ENCODE measurements around the gene POLRMT. TPM values are rescaled to one million over a fixed set of nuclear protein-coding genes. Genes with fewer than 3 reads are reported as not detected.
A peak's percentile ranks its signal among the peaks of the same experiment; 100 is the strongest.
"Not testable (repeated sequence)": the region's sequence is repeated elsewhere in the genome, so short reads cannot be mapped to it uniquely, and the experiment has no call there.

The POLRMT gene
- 30.4 and 40.5 TPM in 2 replicates for total RNA-seq (2014; rRNA removed; shearing (Covaris generic); ENCODE audit: low replicate concordance)

- peak; percentile 92 for DNase-seq (ENCODE audit: low read depth)
- in situ Hi-C loops (cut with HindIII; ENCODE audit: low pct_unique_long_range_greater_than_20kb, low sequenced_read_pairs) = no loop called here
These were observed at the start of gene POLRMT for GRCh38 chr19:633068-633785. Gene POLRMT (minus strand): TSS chr19:633537. CDS start chr19:633512, 25 bp downstream.

DNA sequence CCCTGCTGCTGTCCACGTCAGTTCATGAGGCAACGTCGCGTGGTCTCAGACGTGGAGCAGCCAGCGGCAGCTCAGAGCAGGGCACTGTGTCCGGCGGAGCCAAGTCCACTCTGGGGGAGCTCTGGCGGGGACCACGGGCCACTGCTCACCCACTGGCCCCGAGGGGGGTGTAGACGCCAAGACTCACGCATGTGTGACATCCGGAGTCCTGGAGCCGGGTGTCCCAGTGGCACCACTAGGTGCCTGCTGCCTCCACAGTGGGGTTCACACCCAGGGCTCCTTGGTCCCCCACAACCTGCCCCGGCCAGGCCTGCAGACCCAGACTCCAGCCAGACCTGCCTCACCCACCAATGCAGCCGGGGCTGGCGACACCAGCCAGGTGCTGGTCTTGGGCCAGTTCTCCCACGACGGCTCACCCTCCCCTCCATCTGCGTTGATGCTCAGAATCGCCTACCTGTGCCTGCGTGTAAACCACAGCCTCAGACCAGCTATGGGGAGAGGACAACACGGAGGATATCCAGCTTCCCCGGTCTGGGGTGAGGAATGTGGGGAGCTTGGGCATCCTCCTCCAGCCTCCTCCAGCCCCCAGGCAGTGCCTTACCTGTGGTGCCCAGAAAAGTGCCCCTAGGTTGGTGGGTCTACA lies 49.5 kb upstream of the POLRMT start:
- no peak for DNase-seq (ENCODE audit: low read depth)
- in situ Hi-C loops (cut with HindIII; ENCODE audit: low pct_unique_long_range_greater_than_20kb, low sequenced_read_pairs) = no loop called here

- in situ Hi-C loops (cut with HindIII; ENCODE audit: low pct_unique_long_range_greater_than_20kb, low sequenced_read_pairs) = no loop called here
- DNase-seq (ENCODE audit: low read depth) = no peak
These were observed 48.0 kb upstream of the POLRMT start for GRCh38 chr19:681029-682019.

DNA sequence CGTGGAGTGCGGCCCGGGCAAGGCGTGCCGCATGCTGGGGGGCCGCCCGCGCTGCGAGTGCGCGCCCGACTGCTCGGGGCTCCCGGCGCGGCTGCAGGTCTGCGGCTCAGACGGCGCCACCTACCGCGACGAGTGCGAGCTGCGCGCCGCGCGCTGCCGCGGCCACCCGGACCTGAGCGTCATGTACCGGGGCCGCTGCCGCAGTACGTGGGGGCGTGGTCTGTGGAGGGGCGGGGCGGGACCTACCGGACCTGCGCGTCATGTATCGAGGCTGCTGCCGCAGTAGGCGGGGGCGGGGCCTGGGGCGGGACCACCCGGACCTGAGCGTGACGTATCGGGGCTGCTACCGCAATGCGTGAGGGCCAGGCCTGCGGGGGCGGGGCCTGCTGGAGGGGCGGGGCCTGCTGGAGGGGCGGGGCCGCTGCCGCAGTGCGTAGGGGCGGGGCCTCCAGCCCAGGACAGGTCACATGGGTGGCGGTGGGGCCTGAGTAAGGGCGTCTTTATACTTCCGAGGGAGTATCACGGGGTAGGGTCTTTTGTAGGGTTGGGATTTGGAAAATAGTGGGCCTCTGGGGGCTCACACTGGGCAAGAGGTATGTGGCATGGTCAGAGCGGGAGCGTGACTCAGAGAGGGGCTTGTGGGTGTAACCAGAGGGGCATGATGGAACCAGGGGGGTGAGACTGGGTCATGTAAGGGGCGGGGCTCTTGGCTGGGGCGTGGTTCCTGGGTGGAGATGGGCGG lies 47.1 kb upstream of the POLRMT start:
- in situ Hi-C loops (cut with HindIII; ENCODE audit: low pct_unique_long_range_greater_than_20kb, low sequenced_read_pairs) = no loop called here
- peak; percentile 86 for DNase-seq (ENCODE audit: low read depth)

DNA sequence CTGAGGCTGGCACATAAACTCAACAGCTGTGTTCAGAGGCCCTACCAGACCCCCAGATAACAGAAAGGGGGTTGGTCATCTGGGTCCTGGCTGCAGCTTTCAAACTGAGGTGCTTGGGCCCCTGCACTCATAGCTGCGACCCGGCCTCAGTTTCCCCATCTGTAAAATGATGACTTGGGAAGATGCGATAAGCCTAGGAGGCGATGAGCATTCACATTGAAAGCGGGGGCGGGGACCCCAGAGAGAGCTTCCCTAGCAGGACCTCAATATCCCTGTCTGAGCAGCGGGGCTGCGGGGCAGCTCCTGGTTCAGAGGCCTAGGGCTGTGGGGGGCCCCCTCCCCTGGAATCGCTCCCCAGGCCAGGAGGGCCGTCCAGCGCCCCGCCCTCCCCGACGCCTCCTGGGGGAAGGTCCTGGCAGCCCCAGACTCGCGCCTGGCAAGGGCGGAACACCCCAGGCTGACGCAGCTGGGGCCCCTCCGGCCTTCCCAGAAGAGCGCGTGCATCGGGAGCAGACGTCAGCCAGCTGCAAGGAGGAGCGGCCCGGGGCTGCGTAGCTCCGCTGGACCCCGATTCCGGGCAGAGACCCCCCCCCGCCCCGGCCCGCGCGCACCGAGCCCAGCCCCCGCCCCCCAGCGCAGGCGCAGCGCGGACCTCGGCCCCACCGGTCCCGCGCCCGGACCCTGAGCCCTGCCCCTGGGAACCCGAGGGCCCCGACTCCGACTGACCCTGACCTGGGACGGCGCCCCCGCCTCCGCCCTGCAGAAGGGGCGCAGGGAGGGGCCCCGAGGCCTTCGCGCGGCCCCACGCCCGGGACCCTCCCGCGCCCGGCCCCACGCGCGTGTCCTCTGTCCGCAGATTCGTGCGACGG lies 46.3 kb upstream of the POLRMT start:
- no peak for DNase-seq (ENCODE audit: low read depth)
- in situ Hi-C loops (cut with HindIII; ENCODE audit: low pct_unique_long_range_greater_than_20kb, low sequenced_read_pairs) = no loop called here

DNA sequence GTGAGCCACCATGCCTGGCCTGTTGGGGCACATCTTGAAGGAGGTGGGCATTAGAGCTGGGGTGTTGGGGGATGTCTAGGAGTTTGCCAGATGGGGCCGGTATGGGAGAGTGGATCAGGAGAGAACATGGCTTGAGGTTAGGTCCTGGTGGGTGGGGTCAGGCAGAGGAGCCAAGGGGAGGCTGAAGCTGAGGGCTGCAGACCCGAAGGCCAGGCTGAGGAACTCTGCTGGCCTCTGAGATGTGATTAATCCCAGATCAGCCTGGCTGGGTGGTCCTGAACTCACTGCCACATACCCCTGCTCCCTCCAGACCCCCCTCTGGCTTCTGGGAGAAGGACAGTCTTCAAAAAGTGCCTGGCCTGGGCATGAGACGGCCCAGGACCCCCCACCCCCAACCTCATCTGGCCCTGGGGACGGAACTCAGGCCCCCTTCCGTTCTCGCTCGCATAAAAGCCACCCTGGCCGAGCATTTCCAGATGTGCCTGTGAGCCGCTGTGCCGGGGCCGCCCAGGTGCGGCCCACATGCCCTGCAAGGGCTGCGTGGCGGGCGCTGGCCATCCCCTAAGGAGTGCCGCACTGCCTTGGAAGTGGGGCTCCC lies 45.6 kb upstream of the POLRMT start:
- in situ Hi-C loops (cut with HindIII; ENCODE audit: low pct_unique_long_range_greater_than_20kb, low sequenced_read_pairs) = no loop called here

DNA sequence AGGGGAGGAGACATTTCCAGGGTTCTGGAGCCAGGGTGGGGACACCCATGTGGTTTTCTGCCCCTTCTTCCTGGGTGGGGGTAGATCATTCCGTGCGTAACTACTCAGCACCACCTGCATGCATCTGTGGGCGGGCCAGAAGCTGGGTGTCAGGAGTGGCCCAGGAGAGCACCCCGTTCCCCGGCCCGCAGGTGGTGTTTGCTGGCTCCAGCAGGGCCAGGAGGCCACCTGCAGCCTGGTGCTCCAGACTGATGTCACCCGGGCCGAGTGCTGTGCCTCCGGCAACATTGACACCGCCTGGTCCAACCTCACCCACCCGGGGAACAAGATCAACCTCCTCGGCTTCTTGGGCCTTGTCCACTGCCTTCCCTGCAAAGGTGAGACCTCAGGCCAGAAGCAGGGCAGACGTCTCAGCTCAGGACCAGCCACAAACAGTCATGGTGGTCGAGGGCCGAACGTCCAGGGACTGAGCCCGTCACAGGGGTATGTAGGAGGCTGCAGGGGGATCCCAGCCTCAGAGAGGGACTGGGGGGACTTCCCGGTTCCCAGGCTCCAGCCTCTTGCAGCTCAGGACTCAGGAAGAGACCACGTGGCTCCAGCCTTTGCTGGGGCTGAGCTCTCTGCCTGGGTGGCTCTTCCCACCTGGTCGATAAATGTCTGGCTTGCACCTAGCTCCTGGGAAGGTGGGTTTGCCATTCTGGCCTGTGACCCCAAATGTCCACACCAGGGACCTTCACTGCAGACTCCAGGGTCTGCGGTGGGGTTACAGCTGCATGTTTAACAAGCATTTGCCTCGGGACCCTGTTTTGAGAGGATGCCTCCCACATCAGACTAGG lies 44.5 kb upstream of the POLRMT start:
- DNase-seq (ENCODE audit: low read depth) = peak; percentile 46
- in situ Hi-C loops (cut with HindIII; ENCODE audit: low pct_unique_long_range_greater_than_20kb, low sequenced_read_pairs) = no loop called here

More for the DNA sequence above, 45.6 kb upstream of the POLRMT start:
- no peak for DNase-seq (ENCODE audit: low read depth)

DNA sequence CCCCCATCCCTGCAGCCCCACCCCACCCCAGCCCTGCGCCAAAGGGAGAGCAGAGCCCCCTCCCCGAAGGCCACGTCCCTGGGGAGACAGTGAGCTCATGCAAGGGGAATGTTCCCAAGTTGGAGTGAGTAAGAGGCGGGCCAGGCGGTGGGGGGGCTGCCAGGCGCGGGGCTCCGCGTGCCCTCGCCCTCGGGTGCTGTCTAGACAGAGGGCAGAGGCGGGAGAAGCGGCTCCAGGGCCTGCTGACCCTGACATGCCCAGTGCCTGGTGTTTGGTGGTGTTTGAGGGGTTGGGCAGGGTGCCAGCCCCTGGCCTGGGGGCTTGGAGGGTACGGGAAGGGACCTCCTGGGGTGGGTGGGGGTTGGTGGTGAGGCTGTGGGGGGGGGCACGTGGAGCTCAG lies 43.9 kb upstream of the POLRMT start:
- peak; percentile 74 for DNase-seq (ENCODE audit: low read depth)
- in situ Hi-C loops (cut with HindIII; ENCODE audit: low pct_unique_long_range_greater_than_20kb, low sequenced_read_pairs) = no loop called here

DNA sequence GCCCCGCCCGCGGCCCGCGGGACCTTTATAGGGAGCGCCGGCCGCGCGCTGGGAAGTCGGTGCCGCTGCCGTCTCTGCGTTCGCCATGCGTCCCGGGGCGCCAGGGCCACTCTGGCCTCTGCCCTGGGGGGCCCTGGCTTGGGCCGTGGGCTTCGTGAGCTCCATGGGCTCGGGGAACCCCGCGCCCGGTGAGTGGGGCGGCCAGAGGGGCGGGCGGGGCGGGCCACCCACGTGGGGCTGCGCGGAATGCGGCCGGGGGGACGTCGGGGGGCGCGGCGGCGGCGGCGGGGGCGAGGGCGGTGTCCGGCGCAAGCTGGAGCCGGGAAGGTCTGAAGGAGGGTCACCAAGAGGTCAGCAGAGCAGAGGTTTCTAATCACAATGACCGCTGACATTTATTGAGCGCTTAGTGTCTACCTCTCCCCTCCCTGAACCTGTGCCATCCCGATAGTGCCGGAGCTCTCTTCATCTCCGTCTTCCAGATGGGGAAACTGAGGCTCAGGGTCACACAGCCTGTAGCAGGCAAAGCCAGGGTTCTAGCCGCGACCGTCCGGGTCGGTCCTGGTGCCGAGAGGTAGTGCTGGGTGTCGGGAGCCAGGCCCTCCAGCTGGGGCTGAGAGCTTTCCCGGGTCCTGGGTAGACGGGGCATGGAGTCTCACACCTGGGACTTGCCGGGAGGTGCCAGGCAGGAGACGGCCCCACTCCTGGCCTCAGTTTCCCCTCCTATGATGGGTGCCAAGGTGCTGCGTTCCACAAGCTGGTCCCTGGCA lies 43.2 kb upstream of the POLRMT start, which contains the start of gene FSTL3:
Gene FSTL3 (plus strand): TSS at position 54 of the 767 bp plus-strand sequence. CDS start 32 bp downstream, at position 86.
- DNase-seq (ENCODE audit: low read depth) = peak; percentile 36
- in situ Hi-C loops (cut with HindIII; ENCODE audit: low pct_unique_long_range_greater_than_20kb, low sequenced_read_pairs) = no loop called here

- DNase-seq (ENCODE audit: low read depth) = no peak
- in situ Hi-C loops (cut with HindIII; ENCODE audit: low pct_unique_long_range_greater_than_20kb, low sequenced_read_pairs) = no loop called here
These were observed 42.6 kb upstream of the POLRMT start for GRCh38 chr19:676007-676338.

DNA sequence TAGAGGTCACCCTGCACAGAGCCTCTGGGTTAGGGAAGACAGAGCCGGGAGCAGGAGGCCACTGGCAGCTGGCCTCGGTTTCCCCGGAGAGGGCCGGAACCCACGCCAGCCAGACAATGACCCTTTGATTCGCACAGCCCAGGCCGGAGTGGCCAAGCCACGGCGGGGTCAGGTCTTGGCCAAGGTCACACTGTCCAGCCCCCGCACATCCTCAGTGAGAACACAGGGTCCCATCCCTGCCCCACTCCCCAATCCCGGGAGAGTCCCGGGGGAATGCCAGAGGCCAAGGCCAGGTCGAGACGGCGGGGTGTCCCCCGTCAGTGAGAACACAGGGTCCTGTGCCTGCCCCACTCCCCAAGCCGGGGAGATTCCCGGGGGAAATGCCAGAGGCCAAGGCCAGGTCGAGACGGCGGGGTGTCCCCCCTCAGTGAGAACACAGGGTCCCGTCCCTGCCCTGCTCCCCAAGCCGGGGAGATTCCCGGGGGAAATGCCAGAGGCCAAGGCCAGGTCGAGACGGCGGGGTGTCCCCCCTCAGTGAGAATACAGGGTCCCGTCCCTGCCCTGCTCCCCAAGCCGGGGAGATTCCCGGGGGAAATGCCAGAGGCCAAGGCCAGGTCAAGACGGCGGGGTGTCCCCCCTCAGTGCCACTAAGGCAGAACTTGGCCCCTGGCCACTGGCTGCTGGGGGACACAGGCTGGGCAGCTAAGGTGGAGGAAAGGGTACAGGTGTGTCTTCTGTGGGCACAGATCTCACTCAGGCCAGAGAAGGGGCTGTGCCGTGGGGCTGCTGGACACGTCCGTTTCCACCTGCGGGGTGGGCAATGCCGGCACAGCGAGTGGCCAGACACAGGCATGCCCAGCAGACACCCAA lies 41.2 kb upstream of the POLRMT start:
- in situ Hi-C loops (cut with HindIII; ENCODE audit: low pct_unique_long_range_greater_than_20kb, low sequenced_read_pairs) = no loop called here

DNA sequence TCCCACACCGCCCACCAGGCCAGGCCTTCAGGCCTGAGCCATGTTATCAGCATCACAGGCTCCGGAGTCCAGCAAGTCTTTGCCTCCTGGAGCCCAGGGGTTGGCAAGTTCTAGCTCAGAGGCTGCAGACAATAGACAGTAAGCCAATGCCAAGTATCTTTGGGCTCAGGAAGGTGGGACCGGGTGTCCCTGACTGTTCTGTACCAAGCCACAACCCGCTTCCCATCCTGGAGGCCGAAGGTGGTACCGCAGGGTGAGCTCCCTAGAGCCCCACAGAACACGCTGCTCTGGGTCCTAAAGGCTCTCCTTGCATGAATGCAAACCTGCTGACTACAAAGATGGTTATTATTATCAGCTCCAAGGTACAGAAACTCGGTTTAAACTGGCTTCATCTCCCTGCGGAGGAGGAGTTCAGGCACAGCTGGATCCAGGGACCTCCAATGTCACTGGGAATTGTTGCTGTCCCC lies 37.3 kb upstream of the POLRMT start:
- DNase-seq (ENCODE audit: low read depth) = no peak
- in situ Hi-C loops (cut with HindIII; ENCODE audit: low pct_unique_long_range_greater_than_20kb, low sequenced_read_pairs) = no loop called here

More for the DNA sequence above, 41.2 kb upstream of the POLRMT start:
- DNase-seq (ENCODE audit: low read depth) = no peak

- DNase-seq (ENCODE audit: low read depth); in situ Hi-C loops (cut with HindIII; ENCODE audit: low pct_unique_long_range_greater_than_20kb, low sequenced_read_pairs): not testable (repeated sequence)
These were observed 35.5 kb upstream of the POLRMT start for GRCh38 chr19:668675-669434.

Measured in Caki2 (cell line).